D341Med (cell line): ENCODE results near the gene ADI1.
"Not testable (repeated sequence)": the region's sequence is repeated elsewhere in the genome, so short reads cannot be mapped to it uniquely, and the experiment has no call there.

Experiments
- DNase-seq: peaks from one replicate; pipeline ENCODE4 v3.0.0; 2012; ENCODE audit warnings: low spot score

ADI1 gene

GRCh38 chr2:3462493-3463104 lies 56.7 kb downstream of the ADI1 start:
- DNase-seq = no peak

GRCh38 chr2:3461801-3462492 lies 57.4 kb downstream of the ADI1 start:
- DNase-seq = no peak

GRCh38 chr2:3460831-3461800 lies 58.2 kb downstream of the ADI1 start:
- no peak for DNase-seq

- no peak for DNase-seq
Measured at GRCh38 chr2:3460156-3460555, 59.2 kb downstream of the ADI1 start.

- DNase-seq = no peak
Measured at GRCh38 chr2:3459185-3460015, 59.9 kb downstream of the ADI1 start.

GRCh38 chr2:3458396-3459184 lies 60.7 kb downstream of the ADI1 start:
- DNase-seq = no peak

GRCh38 chr2:3457524-3458395 lies 61.6 kb downstream of the ADI1 start:
- DNase-seq = no peak

- no peak for DNase-seq
Measured at GRCh38 chr2:3456125-3456524, 63.2 kb downstream of the ADI1 start.

- no peak for DNase-seq
Measured at GRCh38 chr2:3454802-3455201, 64.5 kb downstream of the ADI1 start.

- not testable (repeated sequence) for DNase-seq
Measured at GRCh38 chr2:3454005-3454404, 65.3 kb downstream of the ADI1 start.

- DNase-seq = no peak
Measured at GRCh38 chr2:3453190-3453999, 65.9 kb downstream of the ADI1 start.

- DNase-seq = no peak
Measured at GRCh38 chr2:3451926-3452671, 67.2 kb downstream of the ADI1 start.

- no peak for DNase-seq
Measured at GRCh38 chr2:3451169-3451568, 68.2 kb downstream of the ADI1 start.

- no peak for DNase-seq
Measured at GRCh38 chr2:3450385-3451010, 68.8 kb downstream of the ADI1 start.

- DNase-seq = no peak
Measured at GRCh38 chr2:3449936-3450335, 69.4 kb downstream of the ADI1 start.

- DNase-seq = no peak
Measured at GRCh38 chr2:3449086-3449485, 70.2 kb downstream of the ADI1 start.

GRCh38 chr2:3448441-3448911 lies 70.9 kb downstream of the ADI1 start:
- not testable (repeated sequence) for DNase-seq

- no peak for DNase-seq
Measured at GRCh38 chr2:3447789-3448317, 71.5 kb downstream of the ADI1 start.
